Gastroesophageal sphincter (tissue), 2 donors: ENCODE data around the gene HSD17B8.

Source experiments
- EP300 ChIP-seq: sonication (generic); formaldehyde crosslinking; IDR thresholded peaks from one replicate; pipeline ENCODE4 v1.6.1; 2017; ENCODE audit warnings: antibody characterized with exemption, mild to moderate bottlenecking
- POLR2AphosphoS5 ChIP-seq: sonication (generic); formaldehyde crosslinking; IDR thresholded peaks from one replicate; pipeline ENCODE4 v1.6.1; 2017; ENCODE audit warnings: antibody characterized with exemption

DNA sequence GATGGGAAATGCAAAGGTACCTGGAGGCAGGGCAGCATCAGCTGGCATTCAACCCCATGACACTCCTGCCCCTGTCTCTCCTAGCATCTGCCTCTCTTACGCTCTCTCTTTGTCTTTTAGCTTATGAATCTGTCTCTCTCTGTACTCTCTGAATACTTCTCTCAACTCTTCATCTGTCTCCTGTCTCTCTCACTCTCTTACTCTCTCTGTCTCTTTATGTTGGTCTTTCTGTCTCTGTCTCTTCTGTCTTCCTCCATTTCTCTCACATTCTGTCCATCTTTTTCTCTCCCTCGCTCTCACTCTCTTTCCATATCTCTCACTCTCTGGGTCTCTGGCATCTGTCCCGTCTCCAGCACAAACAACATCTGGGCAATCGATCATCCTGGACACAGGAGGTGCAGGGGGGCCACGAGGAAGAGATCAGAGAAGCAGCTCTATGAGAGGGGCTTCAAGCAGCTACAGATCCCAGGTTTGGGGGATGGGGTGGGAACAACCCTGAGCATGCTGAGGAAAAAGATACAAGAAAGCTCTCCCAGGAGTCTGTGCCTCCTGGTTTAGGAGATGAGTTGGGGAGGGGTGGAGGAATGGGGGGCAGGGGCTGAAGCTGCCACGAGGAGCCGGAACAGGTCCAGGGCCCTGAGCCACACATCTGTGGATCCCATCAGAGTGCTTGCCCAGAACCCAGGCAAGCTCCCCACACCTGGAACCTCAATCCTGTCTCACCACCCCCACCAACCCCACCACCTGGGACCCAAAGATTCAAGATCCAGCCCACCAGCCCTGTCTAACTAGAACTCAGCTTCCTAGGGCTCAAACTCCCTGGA is 14.6 kb upstream of the HSD17B8 start:
- TF ChIP-seq EP300, result no peak
- no peak for TF ChIP-seq POLR2AphosphoS5
